ENCODE results near the gene JCAD.

GRCh38 chr10:29970012-29970396 is 89.4 kb downstream of the JCAD start:
- TF ChIP-seq CTCF (IDR thresholded peaks at IDR 0.05): no peak
- TF ChIP-seq POLR2A (IDR thresholded peaks at IDR 0.05; ENCODE audit: low read depth): no peak
- no peak for TF ChIP-seq POLR2AphosphoS5 (IDR thresholded peaks at IDR 0.05)

Measured in esophagus muscularis mucosa (tissue), 3 donors.